ENCODE measurements around the gene OVCH1.

GRCh38 chr12:29451888-29452287 is 45.6 kb downstream of the OVCH1 start:
- TF ChIP-seq FOXA3 (CRISPR knock-in tag; conservative IDR thresholded peaks at IDR 0.05 in 1 of 2, IDR thresholded peaks at IDR 0.05 in 1 of 2) (no peak), EZH2 (IDR thresholded peaks at IDR 0.05; ENCODE audit: borderline replicate concordance, low read depth, low read length) (no peak), YY1 (IDR thresholded peaks at IDR 0.05; ENCODE audit: borderline replicate concordance in 1 of 3, control insufficient read depth in 1 of 3, extremely low read depth in 1 of 3, insufficient read depth in 3 of 3, insufficient read length in 1 of 3, insufficient replicate concordance in 2 of 3, low read depth in 1 of 3, low read length in 2 of 3) (no peak), NCOA2 (IDR thresholded peaks at IDR 0.05; ENCODE audit: partially characterized antibody in 2 of 2) (no peak), NONO (IDR thresholded peaks at IDR 0.05; ENCODE audit: low read depth in 2 of 2, low read length in 1 of 2) (no peak), CBX8 (IDR thresholded peaks at IDR 0.05; ENCODE audit: borderline replicate concordance, extremely low read depth, low read depth, low read length, poor library complexity, severe bottlenecking) (no peak), CTCF (IDR thresholded peaks at IDR 0.05 in 2 of 3, conservative IDR thresholded peaks at IDR 0.05 in 1 of 3; ENCODE audit: insufficient read depth in 2 of 3, low read depth in 1 of 3, low read length in 3 of 3) (no peak), KDM1A (IDR thresholded peaks at IDR 0.05) (no peak), HNRNPH1 (optimal IDR thresholded peaks at IDR 0.05; ENCODE audit: low read depth, low read length) (no peak)

Measured in K562 (cell line).